Measurements from ENCODE around the gene ROR2. TPM values are rescaled to one million over a fixed set of nuclear protein-coding genes. Genes with fewer than 3 reads are reported as not detected.

Gene ROR2
- total RNA-seq, 4 donors from 2014 or later: 35.6 to 67.6 (median 50.6) TPM

DNA sequence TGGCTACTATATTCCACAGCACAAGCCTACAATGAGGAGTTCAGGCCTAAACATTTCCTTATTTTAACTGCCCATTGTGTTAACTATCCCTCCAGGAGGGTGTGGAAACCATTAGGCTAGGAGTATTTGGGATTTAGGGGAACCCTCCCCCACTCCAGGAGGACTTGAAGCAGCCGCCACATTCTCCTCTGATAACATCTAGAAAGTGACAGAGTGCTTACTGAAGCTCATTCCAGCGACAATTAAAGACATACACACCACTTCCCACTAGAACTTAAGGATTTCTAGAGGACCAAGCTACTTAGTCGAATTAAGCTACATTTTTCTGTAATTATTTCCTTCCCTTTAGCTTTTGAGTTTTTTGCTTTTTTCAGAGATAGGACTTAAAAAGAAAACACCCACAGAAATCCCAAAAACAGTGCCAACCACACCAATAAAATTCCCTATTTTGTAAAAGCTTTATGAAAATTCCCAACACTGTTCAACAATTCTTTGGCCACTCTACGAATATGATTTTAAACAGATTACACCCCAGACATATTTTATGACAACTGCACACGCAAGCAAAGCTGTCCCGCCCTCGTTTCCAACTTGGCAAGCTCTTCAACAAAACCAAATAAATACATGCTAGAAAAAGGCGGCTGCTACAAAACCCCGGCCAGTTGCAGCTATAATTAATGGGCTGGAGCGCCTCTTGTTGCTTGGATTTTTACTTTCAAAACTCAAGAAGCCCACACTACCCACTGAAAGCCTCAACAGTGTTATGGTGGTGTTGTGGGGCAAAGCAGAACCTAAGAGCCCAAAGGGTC, 4.5 kb downstream of the ROR2 start:
- intact Hi-C loops (cut with DNase I; ENCODE audit: low total_unique reads): loop anchor here (5.0 to 10.0 kb wide), 2 partner anchors 51 to 168 kb away; no protein-coding TSS in a partner anchor
- H3K27ac ChIP-seq: peak overlapping the region; percentile 89 to 90

DNA sequence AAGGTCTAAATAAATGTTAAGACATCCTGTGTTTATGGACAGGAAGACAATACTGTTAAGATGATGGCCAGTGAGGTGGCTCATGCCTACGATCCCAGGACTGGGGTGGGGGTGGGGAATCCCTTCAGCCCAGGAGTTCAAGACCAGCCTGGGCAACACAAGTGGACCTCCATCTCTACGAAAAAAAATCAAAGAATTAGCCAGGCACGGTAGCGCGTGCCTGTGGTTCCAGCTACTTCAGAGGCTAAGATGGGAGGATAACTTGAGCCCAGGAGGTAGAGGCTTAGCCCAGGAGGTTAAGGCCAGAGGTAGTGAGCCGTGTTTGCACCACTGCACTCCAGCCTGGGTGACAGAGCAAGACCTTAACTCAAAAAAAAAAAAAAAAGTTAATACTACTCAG, 5.3 kb downstream of the ROR2 start:
- no peaks in the 10 kb centered on the region for H3K9me3 ChIP-seq
- H3K27ac ChIP-seq: peak overlapping the region; percentile 89 to 90
- H3K27me3 ChIP-seq: no peaks in the 10 kb centered on the region
- no peaks in the 10 kb centered on the region for H3K36me3 ChIP-seq
- TF ChIP-seq POLR2A (IDR thresholded peaks at IDR 0.05): no peak
- TF ChIP-seq, protein P1, sequence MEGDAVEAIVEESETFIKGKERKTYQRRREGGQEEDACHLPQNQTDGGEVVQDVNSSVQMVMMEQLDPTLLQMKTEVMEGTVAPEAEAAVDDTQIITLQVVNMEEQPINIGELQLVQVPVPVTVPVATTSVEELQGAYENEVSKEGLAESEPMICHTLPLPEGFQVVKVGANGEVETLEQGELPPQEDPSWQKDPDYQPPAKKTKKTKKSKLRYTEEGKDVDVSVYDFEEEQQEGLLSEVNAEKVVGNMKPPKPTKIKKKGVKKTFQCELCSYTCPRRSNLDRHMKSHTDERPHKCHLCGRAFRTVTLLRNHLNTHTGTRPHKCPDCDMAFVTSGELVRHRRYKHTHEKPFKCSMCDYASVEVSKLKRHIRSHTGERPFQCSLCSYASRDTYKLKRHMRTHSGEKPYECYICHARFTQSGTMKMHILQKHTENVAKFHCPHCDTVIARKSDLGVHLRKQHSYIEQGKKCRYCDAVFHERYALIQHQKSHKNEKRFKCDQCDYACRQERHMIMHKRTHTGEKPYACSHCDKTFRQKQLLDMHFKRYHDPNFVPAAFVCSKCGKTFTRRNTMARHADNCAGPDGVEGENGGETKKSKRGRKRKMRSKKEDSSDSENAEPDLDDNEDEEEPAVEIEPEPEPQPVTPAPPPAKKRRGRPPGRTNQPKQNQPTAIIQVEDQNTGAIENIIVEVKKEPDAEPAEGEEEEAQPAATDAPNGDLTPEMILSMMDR (IDR thresholded peaks at IDR 0.05): no peak
- peaks cover 0 to 6% of the 10 kb centered on the region in 2 donors for H3K4me1 ChIP-seq
- intact Hi-C loops (cut with DNase I; ENCODE audit: low total_unique reads): loop anchor here (5.0 to 10.0 kb wide), 2 partner anchors 50 to 167 kb away; no protein-coding TSS in a partner anchor
- H3K4me3 ChIP-seq: no peak overlapping the region
- no peak for DNase-seq

More for the DNA sequence above, 4.5 kb downstream of the ROR2 start:
- Histone ChIP-seq H3K36me3 (no peaks in the 10 kb centered on the region), H3K9me3 (no peaks in the 10 kb centered on the region), H3K27me3 (no peaks in the 10 kb centered on the region), H3K4me3 (no peak overlapping the region), H3K4me1 (peaks cover 0 to 6% of the 10 kb centered on the region in 2 donors)
- TF ChIP-seq POLR2A (IDR thresholded peaks at IDR 0.05): no peak
- TF ChIP-seq, protein P1 (IDR thresholded peaks at IDR 0.05): peak in 2 of 4 experiments; percentile 17 to 18
- peak; percentile 76 to 87 for DNase-seq

DNA sequence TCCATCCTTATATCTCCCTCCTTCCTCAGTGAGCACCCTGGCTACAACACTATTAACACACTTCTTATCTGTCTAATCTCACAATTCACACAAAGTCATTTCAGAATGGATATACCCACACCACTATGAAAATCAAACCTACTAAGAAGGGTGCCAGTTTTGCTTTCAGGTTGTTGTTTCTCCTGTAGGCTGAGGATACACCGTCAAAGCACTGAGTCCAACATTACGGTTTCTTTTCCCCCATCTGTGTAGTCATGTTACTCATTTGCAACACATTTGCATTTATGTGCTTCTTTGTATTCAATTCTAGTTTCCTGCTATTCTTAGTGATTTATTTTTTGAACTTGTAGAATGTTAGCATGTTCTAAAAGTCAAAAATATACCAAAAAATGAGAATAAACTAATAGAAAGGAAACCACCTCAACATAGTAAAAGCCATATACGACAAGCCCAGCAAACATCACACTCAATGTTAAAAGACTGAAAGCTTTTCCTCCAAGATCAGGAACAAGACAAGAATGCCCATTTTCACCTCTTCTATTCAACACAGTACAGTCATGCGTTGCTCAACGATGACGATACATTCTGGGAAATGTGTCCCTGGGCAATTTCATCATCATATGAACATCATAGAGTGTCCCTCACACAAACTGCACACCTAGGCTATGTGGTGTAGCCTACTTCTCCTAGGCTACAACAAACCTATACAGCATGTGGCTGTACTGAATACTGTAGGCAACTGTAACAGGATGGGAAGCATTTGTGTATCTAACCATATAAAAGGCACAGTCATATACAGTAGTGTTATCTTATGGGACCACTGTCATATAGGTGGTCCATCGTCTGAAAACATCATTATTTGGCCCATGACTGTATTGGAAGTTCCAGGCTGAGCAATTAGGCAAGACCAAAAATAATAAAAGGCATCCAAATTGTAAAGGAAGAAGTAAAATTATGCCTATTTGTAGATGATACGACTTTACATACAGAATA, 6.3 kb downstream of the ROR2 start:
- no peak for DNase-seq
- Histone ChIP-seq H3K4me1 (peaks cover 0 to 6% of the 10 kb centered on the region in 2 donors), H3K9me3 (no peaks in the 10 kb centered on the region), H3K4me3 (no peak overlapping the region), H3K27ac (peak overlapping the region in 1 of 2 donors; percentile 89), H3K27me3 (no peaks in the 10 kb centered on the region), H3K36me3 (no peaks in the 10 kb centered on the region)
- no peak for TF ChIP-seq POLR2A (IDR thresholded peaks at IDR 0.05)
- TF ChIP-seq, protein P1 (IDR thresholded peaks at IDR 0.05): no peak
- intact Hi-C loops (cut with DNase I; ENCODE audit: low total_unique reads): loop anchor here (10.0 kb wide), 1 partner anchor 49 kb away; no protein-coding TSS in a partner anchor

DNA sequence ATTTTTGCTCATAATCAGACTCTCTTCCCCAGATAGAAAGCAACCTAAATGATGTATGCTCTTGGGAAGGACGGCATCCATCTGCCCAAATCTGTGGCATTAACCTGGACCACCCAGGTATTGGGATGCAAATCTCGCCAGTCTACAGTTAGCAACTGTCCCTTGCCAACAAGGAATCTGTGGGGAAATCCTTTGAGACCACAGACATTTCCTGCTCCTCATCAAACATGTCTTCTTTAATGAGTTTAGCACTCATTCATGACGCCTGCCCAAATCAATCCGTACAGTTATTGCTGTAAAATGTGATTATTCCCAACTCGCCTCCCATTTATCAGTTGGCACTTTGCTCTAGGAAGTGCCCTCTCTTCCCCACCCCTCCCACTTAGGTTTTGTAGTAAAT, 7.8 kb downstream of the ROR2 start:
- Histone ChIP-seq H3K9me3 (no peaks in the 10 kb centered on the region), H3K4me3 (no peak overlapping the region), H3K27ac (no peak overlapping the region), H3K36me3 (no peaks in the 10 kb centered on the region), H3K4me1 (peaks cover 0 to 6% of the 10 kb centered on the region in 2 donors), H3K27me3 (no peaks in the 10 kb centered on the region)
- no peak for DNase-seq
- no peak for TF ChIP-seq POLR2A (IDR thresholded peaks at IDR 0.05)
- intact Hi-C loops (cut with DNase I; ENCODE audit: low total_unique reads): loop anchor here (10.0 kb wide), 1 partner anchor 47 kb away; no protein-coding TSS in a partner anchor

DNA sequence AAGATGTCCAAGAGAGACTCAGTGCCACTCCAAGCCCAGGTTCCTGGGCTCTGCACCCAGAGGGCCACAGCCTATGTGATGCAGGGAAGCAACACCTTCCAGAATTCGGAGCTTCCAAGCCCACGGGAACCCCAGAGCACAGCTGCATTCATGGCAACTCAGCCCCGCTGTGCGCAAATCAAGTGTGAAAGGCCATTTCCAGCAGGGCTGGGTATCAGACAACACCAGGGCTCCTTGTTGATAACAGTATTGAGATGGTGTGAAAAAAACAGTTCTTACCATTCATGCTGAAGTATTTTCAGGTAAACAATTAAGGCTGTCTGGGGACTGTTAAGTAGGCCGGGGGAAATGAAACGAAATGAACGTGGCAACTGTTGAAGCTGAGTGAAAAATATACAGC, 10.1 kb downstream of the ROR2 start:
- DNase-seq: no peak
- intact Hi-C loops (cut with DNase I; ENCODE audit: low total_unique reads): loop anchor here (10.0 kb wide), 1 partner anchor 45 kb away; no protein-coding TSS in a partner anchor
- H3K36me3 ChIP-seq: no peaks in the 10 kb centered on the region
- H3K4me3 ChIP-seq: no peak overlapping the region
- H3K4me1 ChIP-seq: no peaks in the 10 kb centered on the region
- H3K9me3 ChIP-seq: no peaks in the 10 kb centered on the region
- no peaks in the 10 kb centered on the region for H3K27me3 ChIP-seq
- H3K27ac ChIP-seq: no peak overlapping the region
- TF ChIP-seq POLR2A (IDR thresholded peaks at IDR 0.05): no peak
- TF ChIP-seq, protein P1 (IDR thresholded peaks at IDR 0.05): no peak

All from uterus (tissue), 4 donors.